ENCODE measurements around the gene NMUR1.

NMUR1 gene

DNA sequence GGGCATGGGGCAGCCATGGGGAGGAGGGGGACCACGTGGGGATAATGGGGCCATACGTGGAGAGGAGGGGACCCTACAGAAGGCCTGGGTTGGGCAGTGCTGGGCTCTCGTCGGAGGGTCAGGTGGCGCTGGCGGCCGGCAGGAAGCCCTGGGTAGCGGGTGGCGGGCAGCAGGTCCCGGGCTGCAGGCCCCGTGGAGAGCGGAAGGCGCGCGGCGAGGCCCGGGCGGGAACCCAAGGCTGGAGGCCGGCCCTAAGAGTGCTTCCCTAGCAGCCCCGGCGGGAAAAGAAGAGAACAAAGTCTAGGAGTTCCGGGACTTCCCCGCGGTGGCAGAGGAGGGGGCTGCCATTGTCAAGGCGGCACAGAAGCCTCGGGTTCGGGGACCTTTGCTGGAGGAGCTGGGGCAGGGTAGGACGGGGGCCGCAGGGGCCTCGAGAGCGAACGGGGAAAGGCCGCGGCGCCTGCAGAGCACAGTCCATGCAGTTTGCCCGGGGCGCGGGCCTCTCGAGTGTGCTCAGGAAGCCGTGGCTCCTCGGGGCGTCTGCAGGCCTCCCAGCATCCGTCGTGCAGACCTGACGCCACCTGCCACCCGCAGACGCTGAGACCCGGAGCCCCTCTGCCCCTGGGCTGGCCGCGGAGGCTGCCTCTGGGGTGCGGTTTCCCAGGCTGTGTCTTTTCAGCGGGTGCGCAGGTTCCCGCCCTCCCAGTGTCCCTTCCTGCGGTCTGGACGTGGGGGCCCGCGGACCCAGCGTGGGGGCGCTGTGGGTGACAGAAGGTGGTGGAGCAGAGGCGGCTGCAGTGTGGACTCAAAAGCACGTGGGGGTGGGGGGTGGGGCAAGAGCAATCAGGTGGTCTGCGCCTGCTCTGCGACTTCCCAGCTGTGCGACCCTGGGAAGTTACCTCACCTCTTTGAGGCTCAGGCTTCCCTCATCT, 46.6 kb downstream of the NMUR1 start:
- DNase-seq: peak; percentile 43 to 53

DNA sequence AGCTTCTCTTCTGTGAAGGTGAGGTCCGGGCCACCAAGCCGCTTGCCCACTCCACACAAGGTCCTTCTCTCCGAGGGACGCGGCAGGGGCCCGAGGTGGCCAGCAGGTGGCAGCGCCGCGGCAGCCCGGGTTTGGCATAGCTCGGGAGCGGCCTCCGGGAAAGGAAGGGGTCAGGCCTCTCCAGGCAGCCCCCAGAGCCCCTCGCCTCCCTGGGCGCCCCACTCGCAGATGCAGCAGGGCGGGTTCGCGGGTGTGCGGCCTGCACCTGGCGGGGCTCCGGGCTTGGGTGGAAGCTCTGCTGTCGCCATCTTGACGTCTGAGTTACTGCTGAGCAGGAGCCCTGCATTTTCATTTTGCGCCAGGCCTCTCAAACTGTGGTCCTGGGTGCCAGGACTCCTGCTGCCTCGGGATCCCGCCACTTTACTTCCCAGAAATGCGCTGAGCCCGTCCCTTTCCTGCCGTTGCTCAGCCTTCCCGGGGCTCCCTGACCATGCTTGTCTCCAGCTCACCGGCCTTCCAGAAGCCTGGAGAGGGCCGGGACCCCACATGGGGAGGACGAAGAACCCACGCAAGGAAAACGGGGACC, 47.3 kb downstream of the NMUR1 start:
- peak; percentile 57 to 71 for DNase-seq

DNA sequence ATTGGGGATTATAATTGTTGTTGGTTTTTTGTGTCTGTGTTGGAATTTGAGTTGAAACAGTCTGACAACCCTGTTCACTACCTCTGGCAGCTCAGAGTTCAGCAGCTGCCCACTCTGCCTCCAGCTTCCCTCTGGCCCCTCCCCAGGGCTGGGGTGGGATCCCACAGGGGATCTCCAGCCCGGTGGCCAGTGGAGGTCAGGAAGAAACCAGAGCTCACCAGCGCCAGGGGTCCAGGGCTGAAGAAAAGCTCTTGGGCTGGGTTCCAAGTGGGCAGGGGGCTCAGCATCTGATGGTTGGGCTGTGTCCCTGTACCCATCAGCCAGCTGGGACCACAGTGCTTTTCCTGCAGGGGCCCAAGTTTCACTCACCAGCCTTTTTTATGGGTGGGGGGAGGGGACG, 49.5 kb downstream of the NMUR1 start:
- DNase-seq: no peak

GRCh38 chr2:231479455-231479854, 50.8 kb downstream of the NMUR1 start:
- no peak for DNase-seq

GRCh38 chr2:231476920-231477319, 53.3 kb downstream of the NMUR1 start:
- DNase-seq: no peak

GRCh38 chr2:231475965-231476364, 54.3 kb downstream of the NMUR1 start:
- DNase-seq: no peak

Measured in inflammatory macrophage (primary cell).